H1 (cell line): ENCODE results near the gene FCN2. TPM values are rescaled to one million over a fixed set of nuclear protein-coding genes. Genes with fewer than 3 reads are reported as not detected.

Source experiments
- CTCF ChIA-PET: fragments of 300-600 bp; sonication (Branson Sonifier 250); formaldehyde crosslinking; loops from one replicate; lab custom pipeline; 2021; ENCODE audit not compliant: partially characterized antibody; lab: Charles Lee
- POLR2A ChIA-PET: fragments of 300-600 bp; sonication (Branson Sonifier 250); formaldehyde crosslinking; loops from one replicate; lab custom pipeline; 2021; ENCODE audit warnings: inconsistent platforms; ENCODE audit not compliant: partially characterized antibody; lab: Charles Lee
- DNase-seq, 2 experiments: peaks; one replicate each; pipeline versions ENCODE4 v3.0.0 to v3.0.0-alpha.2; 2010 to 2022; ENCODE audit warnings: low spot score in 2 of 2, low read depth in 1 of 2, mixed read lengths in 1 of 2
- FAIRE-seq: peaks from 2 replicates; lab custom pipeline; 2011; peaks lifted over from hg19 to GRCh38; lab: Jason Lieb, UNC
- H2AFZ ChIP-seq: 2 replicates; pipeline ENCODE4 v1.8.1; 2012; ENCODE audit warnings: low read length, inconsistent platforms
- H2AK5ac ChIP-seq: 2 replicates; pipeline ENCODE4 v1.6.1; 2013; ENCODE audit warnings: low read depth, low read length
- H2BK120ac ChIP-seq: replicated peaks from 2 replicates; pipeline ENCODE3; 2013; ENCODE audit warnings: low read depth, low read length, inconsistent platforms
- H2BK12ac ChIP-seq: 2 replicates; pipeline ENCODE4 v1.6.1; 2013; ENCODE audit warnings: low read depth, low read length
- H2BK15ac ChIP-seq: 2 replicates; pipeline ENCODE4 v1.6.1; 2013; ENCODE audit warnings: low read length
- H2BK20ac ChIP-seq: 2 replicates; pipeline ENCODE4 v1.6.1; 2013; ENCODE audit warnings: low read length
- H2BK5ac ChIP-seq: 2 replicates; pipeline ENCODE4 v1.6.1; 2013; ENCODE audit warnings: low read depth, low read length
- H3K14ac ChIP-seq: 2 replicates; pipeline ENCODE4 v1.6.1; 2013; ENCODE audit warnings: inconsistent platforms; ENCODE audit not compliant: insufficient read length
- H3K18ac ChIP-seq: 2 replicates; pipeline ENCODE4 v1.6.1; 2013; ENCODE audit warnings: low read length; ENCODE audit errors: extremely low read depth
- H3K23ac ChIP-seq: 2 replicates; pipeline ENCODE4 v1.6.1; 2013; ENCODE audit warnings: inconsistent platforms; ENCODE audit not compliant: insufficient read length
- H3K23me2 ChIP-seq: 2 replicates; pipeline ENCODE4 v1.6.1; 2013; ENCODE audit warnings: low read depth, low read length
- H3K27ac ChIP-seq: 2 replicates; pipeline ENCODE4 v1.6.1; 2011; ENCODE audit warnings: low read depth, low read length, inconsistent platforms
- H3K27me3 ChIP-seq, 4 experiments: replicated peaks in 1 of 4; 1 replicate in 1 of 4; 2 replicates in 3 of 4; pipeline versions ENCODE4 v1.6.1 to v1.8.1; 2011 to 2013; ENCODE audit warnings: low read length in 3 of 4, mild to moderate bottlenecking in 3 of 4, inconsistent platforms in 2 of 4, mixed read lengths in 2 of 4, moderate library complexity in 1 of 4; ENCODE audit not compliant: control insufficient read depth in 3 of 4, insufficient read depth in 3 of 4; ENCODE audit errors: extremely low read depth in 1 of 4
- H3K36me3 ChIP-seq, 4 experiments: 2 replicates each; pipeline versions ENCODE4 v1.6.1 to v1.8.1; 2011 to 2013; ENCODE audit warnings: mild to moderate bottlenecking in 4 of 4, low read length in 3 of 4, moderate library complexity in 2 of 4, control low read depth in 1 of 4, inconsistent platforms in 1 of 4; ENCODE audit not compliant: insufficient read depth in 4 of 4, control insufficient read depth in 2 of 4
- H3K4ac ChIP-seq: replicated peaks from 2 replicates; pipeline ENCODE3; 2013; ENCODE audit warnings: low read length, low read depth, mixed read lengths, inconsistent platforms; ENCODE audit not compliant: insufficient read length
- H3K4me1 ChIP-seq, 4 experiments: replicated peaks in 1 of 4; 1 replicate in 1 of 4; 2 replicates in 3 of 4; pipeline versions ENCODE4 v1.6.1 to v1.8.1; 2011 to 2013; ENCODE audit warnings: low read length in 3 of 4, inconsistent platforms in 2 of 4, mixed read lengths in 1 of 4; ENCODE audit not compliant: insufficient read depth in 4 of 4, control insufficient read depth in 3 of 4
- H3K4me2 ChIP-seq, 2 experiments: 2 replicates each; pipeline versions ENCODE4 v1.6.1 to v1.8.1; 2011 to 2013; ENCODE audit warnings: low read depth in 2 of 2, low read length in 2 of 2, control low read depth in 1 of 2, inconsistent platforms in 1 of 2, mild to moderate bottlenecking in 1 of 2; ENCODE audit not compliant: insufficient read depth in 1 of 2
- H3K4me3 ChIP-seq, 4 experiments: fragments of 200-600, 300-600 bp in 1 of 4; sonication (generic), shearing (Covaris generic), sonication (Bioruptor Twin) in 1 of 4; 2 replicates each; pipeline versions ENCODE4 v1.5.1 to v1.8.1; 2011 to 2016; ENCODE audit warnings: low read length in 4 of 4, low read depth in 3 of 4, control low read depth in 2 of 4, inconsistent platforms in 2 of 4, mild to moderate bottlenecking in 2 of 4, mixed read lengths in 1 of 4, moderate library complexity in 1 of 4; ENCODE audit not compliant: insufficient read depth in 2 of 4; ENCODE audit errors: extremely low read depth in 1 of 4
- H3K56ac ChIP-seq: replicated peaks from 2 replicates; pipeline ENCODE3; 2013; ENCODE audit warnings: low read depth, mild to moderate bottlenecking, mixed read lengths, low read length, inconsistent platforms; ENCODE audit not compliant: insufficient read length
- H3K79me1 ChIP-seq: 2 replicates; pipeline ENCODE4 v1.6.1; 2013; ENCODE audit warnings: low read depth, low read length, control low read depth
- H3K79me2 ChIP-seq, 2 experiments: 2 replicates each; pipeline versions ENCODE4 v1.6.1 to v1.8.1; 2012 to 2013; ENCODE audit warnings: low read length in 2 of 2, mild to moderate bottlenecking in 2 of 2, inconsistent platforms in 1 of 2; ENCODE audit not compliant: insufficient read depth in 2 of 2, control insufficient read depth in 1 of 2
- H3K9ac ChIP-seq, 4 experiments: replicated peaks in 1 of 4; 1 replicate in 1 of 4; 2 replicates in 3 of 4; pipeline versions ENCODE4 v1.6.1 to v1.8.1; 2011 to 2013; ENCODE audit warnings: low read depth in 3 of 4, low read length in 3 of 4, control low read depth in 2 of 4, mild to moderate bottlenecking in 2 of 4, moderate library complexity in 2 of 4, inconsistent platforms in 1 of 4; ENCODE audit errors: extremely low read depth in 1 of 4
- H3K9me3 ChIP-seq, 2 experiments: 2 replicates each; pipeline versions ENCODE4 v1.6.1 to v1.8.1; 2012 to 2013; ENCODE audit warnings: mild to moderate bottlenecking in 2 of 2, moderate library complexity in 2 of 2, control low read depth in 1 of 2, inconsistent platforms in 1 of 2, low read depth in 1 of 2, low read length in 1 of 2, mixed read lengths in 1 of 2; ENCODE audit not compliant: insufficient read depth in 2 of 2
- H4K20me1 ChIP-seq, 2 experiments: replicated peaks in 1 of 2; 2 replicates each; pipeline versions ENCODE3 to v1.8.1; 2011 to 2013; ENCODE audit warnings: inconsistent platforms in 2 of 2, low read length in 2 of 2, mild to moderate bottlenecking in 1 of 2; ENCODE audit not compliant: insufficient read depth in 2 of 2, control insufficient read depth in 1 of 2
- H4K5ac ChIP-seq: 2 replicates; pipeline ENCODE4 v1.6.1; 2013; ENCODE audit warnings: low read length, low read depth, mixed read lengths, inconsistent platforms; ENCODE audit not compliant: insufficient read length
- H4K8ac ChIP-seq: 2 replicates; pipeline ENCODE4 v1.8.0; 2013; ENCODE audit warnings: mild to moderate bottlenecking, moderate library complexity, low read length, inconsistent platforms; ENCODE audit not compliant: insufficient read depth; ENCODE audit errors: extremely low read depth
- H4K91ac ChIP-seq: replicated peaks from 2 replicates; pipeline ENCODE3; 2013; ENCODE audit warnings: low read length, mixed read lengths, inconsistent platforms; ENCODE audit not compliant: insufficient read length
- MAX ChIP-seq: IDR thresholded peaks from 2 replicates; pipeline ENCODE4 v1.6.1; 2012; ENCODE audit warnings: inconsistent platforms
- RBBP5 ChIP-seq: IDR thresholded peaks from 2 replicates; pipeline ENCODE4 v1.7.1; 2012; ENCODE audit warnings: low read depth, mild to moderate bottlenecking, inconsistent platforms, low read length, moderate library complexity, borderline replicate concordance
- SIX5 ChIP-seq: IDR thresholded peaks from 2 replicates; pipeline ENCODE4 v1.6.1; 2011; ENCODE audit warnings: mild to moderate bottlenecking, low read depth, low read length
- YY1 ChIP-seq: IDR thresholded peaks from 2 replicates; pipeline ENCODE4 v1.6.1; 2011; ENCODE audit warnings: low read depth, mild to moderate bottlenecking, low read length
- WGBS, 2 experiments: shearing (Covaris generic) in 1 of 2; methylation state at CpG; one replicate each; pipeline versions ENCODE4 v1.1.6 to v1.1.7; 2013 to 2015; ENCODE audit warnings: low lambda C conversion rate in 2 of 2, mixed read lengths in 2 of 2, inconsistent platforms in 1 of 2, low coverage in 1 of 2, missing lambda C conversion rate in 1 of 2; ENCODE audit not compliant: insufficient replicate concordance in 2 of 2, insufficient coverage in 1 of 2, insufficient read length in 1 of 2; ENCODE audit errors: extremely low coverage in 1 of 2, missing lambda C conversion rate in 1 of 2; 5-methylcytosine and 5-hydroxymethylcytosine counted together
- polyA plus RNA-seq, 7 experiments: library from polyadenylated mRNA; depleted of rRNA in 3 of 7; stranded (reverse) in 5 of 7; unstranded in 2 of 7; fragments of >200 nt in 5 of 7; fragments of 200-250 nt in 2 of 7; gene quantifications; 1 replicate in 5 of 7; 2 replicates in 1 of 7; 4 replicates in 1 of 7; pipeline versions ENCODE4 v1.2.1 to v1.2.3, GENCODE V29; 2011 to 2013; ENCODE audit warnings: missing spikeins in 2 of 7, mixed read lengths in 2 of 7
- total RNA-seq: library from RNA; stranded (reverse); fragmentation: NEBNext Ultra II Directional; extraction: Animal tissue kit (Norgen Biotek cat#: 25700); gene quantifications from 2 replicates; pipeline ENCODE4 v1.2.1, GENCODE V29; 2021

The FCN2 gene
- total and polyA plus RNA-seq, 2 of the 8 experiments (the other 6 are each of a cell fraction or from before 2014, with no cell fraction given), result not detected

- FAIRE-seq, result no peak
Observed at GRCh38 chr9:134851020-134851419, 29.6 kb upstream of the FCN2 start.

More at GRCh38 chr9:134851020-134851419, 29.6 kb upstream of the FCN2 start:
- H3K23me2 ChIP-seq, result peaks cover 8% of the 10 kb centered on the region; the same call in 1 of the 2 replicates
- H3K27ac ChIP-seq, result no peak overlapping the region
- no peak overlapping the region for H2BK5ac ChIP-seq
- POLR2A ChIA-PET, result no interaction called here
- H3K4me3 ChIP-seq, result no peak overlapping the region
- H4K91ac ChIP-seq, result no peak overlapping the region
- 94% methylated on average over 10 of the region's 12 CpGs; no CpG with 5 or more reads in 1 of the 2 experiments for WGBS, 2 experiments
- peaks cover 23 to 31% of the 10 kb centered on the region in 2 experiments for H3K9me3 ChIP-seq
- H3K79me2 ChIP-seq, result no peaks in the 10 kb centered on the region
- H2BK12ac ChIP-seq, result no peak overlapping the region
- no peak overlapping the region for H3K23ac ChIP-seq
- H3K4ac ChIP-seq, result no peak overlapping the region
- H3K9ac ChIP-seq, result no peak overlapping the region
- H3K56ac ChIP-seq, result no peak overlapping the region
- H4K5ac ChIP-seq, result no peak overlapping the region
- no peaks in the 10 kb centered on the region for H3K4me1 ChIP-seq
- H2BK120ac ChIP-seq, result no peak overlapping the region
- CTCF ChIA-PET, result interaction anchor here (0.5 kb wide), 1 partner anchor 341 kb away, joined by 3 read pairs; no protein-coding TSS in a partner anchor
- no peaks in the 10 kb centered on the region for H3K27me3 ChIP-seq
- H3K18ac ChIP-seq, result no peak overlapping the region
- no peak overlapping the region for H2BK15ac ChIP-seq
- no peaks in the 10 kb centered on the region for H3K36me3 ChIP-seq
- H4K8ac ChIP-seq, result no peak overlapping the region
- no peak overlapping the region for H3K14ac ChIP-seq
- no peak overlapping the region for H2AK5ac ChIP-seq
- H4K20me1 ChIP-seq, result peaks cover 0 to 4% of the 10 kb centered on the region in 2 experiments
- H2BK20ac ChIP-seq, result no peak overlapping the region
- H2AFZ ChIP-seq, result no peak overlapping the region
- no peak overlapping the region for H3K4me2 ChIP-seq
- DNase-seq, result no peak
- no peaks in the 10 kb centered on the region for H3K79me1 ChIP-seq
- TF ChIP-seq YY1 (no peak), MAX (no peak), RBBP5 (no peak), SIX5 (no peak)
